ENCODE data around the gene CNTNAP1.

Gene CNTNAP1

DNA sequence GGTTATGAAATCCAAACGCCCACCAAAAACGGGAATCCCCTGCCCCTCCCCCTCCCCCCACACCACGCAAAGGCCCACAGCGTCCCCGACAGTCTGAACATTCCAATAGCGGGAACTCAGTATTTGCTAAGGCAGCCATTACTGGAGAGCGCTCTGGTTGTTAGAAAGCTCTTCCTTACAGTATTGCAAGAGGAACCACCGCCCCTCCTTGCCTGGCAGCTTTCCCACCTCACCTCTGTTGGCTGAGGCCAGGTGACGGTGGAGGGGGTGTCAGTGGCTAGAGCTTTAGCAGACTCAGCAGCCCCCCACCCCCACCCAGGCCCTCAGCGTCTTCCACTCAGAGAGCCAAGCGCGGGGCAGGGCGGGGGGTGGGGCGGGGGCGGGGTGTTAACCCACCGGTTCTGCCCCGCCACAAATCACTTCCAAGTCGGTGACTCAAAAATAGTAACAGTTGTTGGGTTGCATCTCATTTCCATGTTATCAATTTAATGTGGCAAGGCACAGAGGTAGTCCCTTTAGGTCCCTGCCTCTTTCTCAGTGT is 3.3 kb upstream of the CNTNAP1 start:
- DNase-seq (ENCODE audit: low read depth, low spot score): peak; percentile 53
- in situ Hi-C loops (cut with HindIII; ENCODE audit: low sequenced_read_pairs): no loop called here
- H3K4me3 ChIP-seq (ENCODE audit: low read depth, low read length): no peak overlapping the region
- TF ChIP-seq, protein P1, sequence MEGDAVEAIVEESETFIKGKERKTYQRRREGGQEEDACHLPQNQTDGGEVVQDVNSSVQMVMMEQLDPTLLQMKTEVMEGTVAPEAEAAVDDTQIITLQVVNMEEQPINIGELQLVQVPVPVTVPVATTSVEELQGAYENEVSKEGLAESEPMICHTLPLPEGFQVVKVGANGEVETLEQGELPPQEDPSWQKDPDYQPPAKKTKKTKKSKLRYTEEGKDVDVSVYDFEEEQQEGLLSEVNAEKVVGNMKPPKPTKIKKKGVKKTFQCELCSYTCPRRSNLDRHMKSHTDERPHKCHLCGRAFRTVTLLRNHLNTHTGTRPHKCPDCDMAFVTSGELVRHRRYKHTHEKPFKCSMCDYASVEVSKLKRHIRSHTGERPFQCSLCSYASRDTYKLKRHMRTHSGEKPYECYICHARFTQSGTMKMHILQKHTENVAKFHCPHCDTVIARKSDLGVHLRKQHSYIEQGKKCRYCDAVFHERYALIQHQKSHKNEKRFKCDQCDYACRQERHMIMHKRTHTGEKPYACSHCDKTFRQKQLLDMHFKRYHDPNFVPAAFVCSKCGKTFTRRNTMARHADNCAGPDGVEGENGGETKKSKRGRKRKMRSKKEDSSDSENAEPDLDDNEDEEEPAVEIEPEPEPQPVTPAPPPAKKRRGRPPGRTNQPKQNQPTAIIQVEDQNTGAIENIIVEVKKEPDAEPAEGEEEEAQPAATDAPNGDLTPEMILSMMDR (IDR thresholded peaks at IDR 0.05; ENCODE audit: low read depth, low read length): no peak

DNA sequence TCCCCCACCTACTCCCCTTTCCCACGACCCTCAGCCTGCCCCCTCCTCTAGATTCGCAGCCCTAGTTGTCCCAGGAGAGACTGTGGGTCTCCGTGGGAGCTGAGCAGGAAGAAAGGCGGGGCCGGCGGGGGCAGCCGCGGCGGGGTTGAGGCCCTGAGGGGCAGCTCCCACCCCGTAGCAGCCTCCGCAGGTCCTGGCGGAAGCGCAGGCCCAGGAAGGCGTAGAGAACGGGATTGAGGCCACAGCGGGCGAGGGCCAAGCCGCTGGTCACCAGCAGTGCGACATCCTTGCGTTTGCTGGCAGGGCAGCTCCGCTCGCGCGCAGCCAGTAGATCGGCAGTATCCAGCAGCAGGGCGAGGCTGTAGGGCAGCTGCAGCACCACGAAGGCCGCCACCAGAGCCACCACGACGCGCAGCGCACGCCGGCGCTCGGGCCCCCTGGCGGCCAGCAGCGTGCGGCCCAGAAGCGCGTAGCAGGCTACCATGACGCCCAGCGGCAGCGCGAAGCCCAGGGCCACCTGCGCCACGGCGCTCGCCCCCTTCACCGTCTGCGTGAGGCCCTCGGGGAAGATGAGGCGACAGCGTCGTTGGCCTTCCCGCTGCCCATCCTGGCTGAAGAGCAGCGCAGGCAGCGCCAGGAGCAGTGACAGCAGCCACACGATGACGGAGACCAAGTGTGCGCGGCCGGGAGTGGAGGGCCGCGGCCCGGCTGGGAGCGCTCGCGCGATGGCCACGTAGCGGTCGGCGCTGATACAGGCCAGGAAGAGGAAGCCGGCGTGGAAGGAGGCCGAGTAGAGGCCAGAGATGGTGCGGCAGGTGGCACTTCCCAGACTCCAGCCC is 2.6 kb upstream of the CNTNAP1 start:
- DNase-seq (ENCODE audit: low read depth, low spot score): peak; percentile 73
- TF ChIP-seq, protein P1 (IDR thresholded peaks at IDR 0.05; ENCODE audit: low read depth, low read length): peak; percentile 69
- in situ Hi-C loops (cut with HindIII; ENCODE audit: low sequenced_read_pairs): no loop called here
- H3K4me3 ChIP-seq (ENCODE audit: low read depth, low read length): no peak overlapping the region

DNA sequence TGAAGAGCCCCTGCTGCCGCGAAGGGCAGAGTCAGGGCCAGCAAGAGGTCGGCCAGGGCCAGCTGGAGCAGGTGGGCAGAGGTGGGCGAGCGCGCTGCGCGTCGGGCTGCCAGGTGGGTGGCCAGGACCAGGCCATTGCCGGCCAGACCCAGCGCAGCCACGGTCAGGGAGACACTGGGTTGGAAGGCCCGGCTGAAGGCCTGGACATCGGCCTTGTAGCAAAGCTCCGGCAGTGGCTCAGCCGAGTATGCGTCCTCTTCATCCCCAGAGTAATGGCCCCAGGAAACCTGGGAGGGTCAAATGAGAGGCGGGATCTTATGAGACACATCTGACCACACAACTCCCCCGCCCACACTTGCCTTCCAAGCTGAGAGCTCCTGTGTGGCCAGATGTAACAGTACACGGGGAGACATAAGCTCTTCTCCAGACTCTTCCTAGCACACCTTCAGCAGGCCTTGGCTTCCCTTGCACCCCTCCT is 2.0 kb upstream of the CNTNAP1 start:
- H3K4me3 ChIP-seq (ENCODE audit: low read depth, low read length): no peak overlapping the region
- in situ Hi-C loops (cut with HindIII; ENCODE audit: low sequenced_read_pairs): no loop called here
- TF ChIP-seq, protein P1 (IDR thresholded peaks at IDR 0.05; ENCODE audit: low read depth, low read length): no peak
- no peak for DNase-seq (ENCODE audit: low read depth, low spot score)

DNA sequence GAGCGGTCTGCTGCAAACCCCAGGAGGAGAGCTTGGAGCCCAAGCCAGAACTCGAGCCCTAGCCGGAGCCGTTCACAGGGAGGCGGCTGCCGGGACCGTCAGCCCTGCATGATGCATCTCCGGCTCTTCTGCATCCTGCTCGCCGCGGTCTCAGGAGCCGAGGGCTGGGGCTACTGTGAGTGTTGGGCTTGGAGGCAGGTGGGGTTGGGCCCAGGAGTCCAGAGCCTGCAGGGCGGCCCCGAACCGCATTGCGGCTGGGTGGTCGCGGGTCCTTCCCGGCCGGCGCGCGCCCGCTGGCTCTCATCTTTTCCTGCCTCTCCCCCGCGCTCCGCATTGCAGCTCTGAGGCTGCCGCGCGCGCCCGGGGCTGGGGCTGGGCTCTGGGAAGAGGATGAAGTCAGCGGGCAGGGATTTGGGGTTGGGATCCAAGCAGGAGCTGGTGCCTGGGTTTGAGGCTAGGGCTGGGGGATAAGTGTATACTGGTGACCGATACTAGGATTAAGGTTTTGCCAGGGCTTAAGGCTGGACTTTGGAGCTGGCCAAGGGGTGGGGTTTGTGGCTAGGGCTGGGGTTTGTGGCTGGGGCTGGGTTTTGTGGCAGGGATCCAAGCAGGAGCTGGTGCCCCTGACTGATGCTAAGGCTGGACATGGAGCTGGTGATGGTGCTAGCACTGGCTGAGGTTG is 532 bp downstream of the CNTNAP1 start:
- TF ChIP-seq, protein P1 (IDR thresholded peaks at IDR 0.05; ENCODE audit: low read depth, low read length): no peak
- H3K4me3 ChIP-seq (ENCODE audit: low read depth, low read length): peak overlapping the region; percentile 61
- in situ Hi-C loops (cut with HindIII; ENCODE audit: low sequenced_read_pairs): no loop called here
- DNase-seq (ENCODE audit: low read depth, low spot score): peak; percentile 67

DNA sequence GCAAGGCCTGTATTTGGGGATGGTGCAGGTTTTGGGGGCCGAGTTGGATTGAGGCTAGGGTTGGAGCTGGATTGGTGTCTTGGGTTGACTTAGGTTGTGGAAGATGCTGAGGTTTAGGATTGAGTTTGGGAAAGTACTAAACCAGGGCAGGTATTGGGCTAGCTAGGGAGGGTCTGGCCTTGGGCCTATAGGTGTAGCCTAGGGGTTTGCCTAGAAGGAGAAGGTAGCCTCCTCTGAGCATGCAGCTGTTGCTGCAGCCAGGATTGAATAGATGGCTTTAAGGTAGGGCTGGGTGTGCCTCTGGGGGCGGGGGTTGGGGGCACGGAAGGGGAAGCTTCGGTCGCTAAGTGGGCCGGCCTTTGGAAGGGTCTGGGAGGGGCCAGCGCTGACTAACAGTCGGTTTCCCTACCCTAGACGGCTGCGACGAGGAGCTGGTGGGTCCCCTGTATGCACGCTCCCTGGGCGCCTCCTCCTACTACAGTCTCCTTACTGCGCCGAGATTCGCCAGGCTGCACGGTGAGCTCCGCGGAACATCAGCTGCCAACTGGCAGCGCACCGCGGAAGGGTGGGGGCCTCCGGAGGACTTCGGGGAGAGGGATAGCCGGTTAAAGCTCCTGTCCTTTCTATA is 1.2 kb downstream of the CNTNAP1 start:
- in situ Hi-C loops (cut with HindIII; ENCODE audit: low sequenced_read_pairs): no loop called here
- DNase-seq (ENCODE audit: low read depth, low spot score): peak; percentile 45
- peak overlapping the region; percentile 61 for H3K4me3 ChIP-seq (ENCODE audit: low read depth, low read length)
- TF ChIP-seq, protein P1 (IDR thresholded peaks at IDR 0.05; ENCODE audit: low read depth, low read length): no peak

DNA sequence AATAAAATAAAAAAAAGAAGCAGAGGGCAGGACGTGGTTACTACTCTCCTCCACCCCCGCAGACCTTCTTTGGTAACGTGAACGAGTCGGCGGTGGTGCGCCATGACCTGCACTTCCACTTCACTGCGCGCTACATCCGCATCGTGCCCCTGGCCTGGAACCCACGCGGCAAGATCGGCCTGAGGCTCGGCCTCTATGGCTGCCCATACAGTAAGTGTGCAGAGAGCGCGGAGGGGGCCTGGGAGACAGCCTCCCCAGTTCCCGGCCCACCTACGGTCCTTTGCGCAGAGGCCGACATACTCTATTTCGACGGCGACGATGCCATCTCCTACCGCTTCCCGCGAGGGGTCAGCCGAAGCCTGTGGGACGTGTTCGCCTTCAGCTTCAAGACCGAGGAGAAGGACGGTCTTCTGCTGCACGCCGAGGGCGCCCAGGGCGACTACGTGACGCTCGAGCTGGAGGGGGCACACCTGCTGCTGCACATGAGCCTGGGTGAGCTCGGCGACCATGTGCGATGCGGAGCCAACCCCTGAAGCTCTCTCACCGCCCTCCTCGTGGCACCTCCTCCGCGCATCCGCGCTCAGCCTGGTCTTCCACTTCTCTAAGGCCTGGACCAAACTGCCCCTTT is 2.7 kb downstream of the CNTNAP1 start:
- DNase-seq (ENCODE audit: low read depth, low spot score): no peak
- H3K4me3 ChIP-seq (ENCODE audit: low read depth, low read length): no peak overlapping the region
- in situ Hi-C loops (cut with HindIII; ENCODE audit: low sequenced_read_pairs): no loop called here
- TF ChIP-seq, protein P1 (IDR thresholded peaks at IDR 0.05; ENCODE audit: low read depth, low read length): no peak
